HG03159 (cell line): ENCODE results near the gene ATOH8.

Experiments used
- ATAC-seq: cut with Tn5 transposase; IDR thresholded peaks from one replicate; pipeline ENCODE4 v1.9.1; 2021; ENCODE audit warnings: mild to moderate bottlenecking, moderate library complexity; ENCODE audit not compliant: unreplicated experiment

ATOH8 gene

GRCh38 chr2:85753035-85753524 lies 711 bp upstream of the ATOH8 start:
- ATAC-seq = no peak

GRCh38 chr2:85754313-85755095 lies 713 bp downstream of the ATOH8 start:
- ATAC-seq = no peak

- no peak for ATAC-seq
These were observed 1.6 kb downstream of the ATOH8 start for GRCh38 chr2:85755122-85756027.

- ATAC-seq = no peak
These were observed 2.4 kb downstream of the ATOH8 start for GRCh38 chr2:85756195-85756594.

DNA sequence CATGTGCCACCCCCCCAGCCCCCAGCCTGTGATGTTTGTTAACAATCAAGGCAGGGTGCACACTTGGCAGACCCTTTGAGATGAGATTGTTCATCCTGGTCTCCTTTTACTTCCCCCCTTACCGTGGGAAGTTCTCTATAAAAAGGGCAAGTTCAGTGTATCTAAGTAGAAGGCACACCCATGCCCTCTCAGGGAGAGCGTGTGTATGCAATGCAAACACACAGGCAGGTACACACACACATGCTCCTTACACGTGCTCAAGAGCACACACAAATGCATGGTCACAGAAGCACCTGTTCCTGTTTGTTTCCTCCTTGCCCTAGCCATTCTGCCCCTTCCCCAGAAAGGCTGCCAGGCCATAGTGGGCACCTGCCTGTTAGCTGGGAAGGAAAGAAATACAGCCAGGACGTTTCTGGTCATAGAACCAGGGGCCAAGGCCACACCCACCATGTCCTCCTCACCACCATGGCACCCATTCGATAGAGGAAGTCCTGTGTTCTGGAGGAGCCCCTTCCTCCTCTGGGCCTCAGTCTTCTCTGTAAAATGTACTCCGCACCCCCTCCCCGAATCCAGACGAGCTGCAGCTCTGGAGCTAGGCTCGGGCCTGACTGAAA lies 3.1 kb downstream of the ATOH8 start:
- no peak for ATAC-seq

GRCh38 chr2:85757860-85758259 lies 4.1 kb downstream of the ATOH8 start:
- no peak for ATAC-seq

DNA sequence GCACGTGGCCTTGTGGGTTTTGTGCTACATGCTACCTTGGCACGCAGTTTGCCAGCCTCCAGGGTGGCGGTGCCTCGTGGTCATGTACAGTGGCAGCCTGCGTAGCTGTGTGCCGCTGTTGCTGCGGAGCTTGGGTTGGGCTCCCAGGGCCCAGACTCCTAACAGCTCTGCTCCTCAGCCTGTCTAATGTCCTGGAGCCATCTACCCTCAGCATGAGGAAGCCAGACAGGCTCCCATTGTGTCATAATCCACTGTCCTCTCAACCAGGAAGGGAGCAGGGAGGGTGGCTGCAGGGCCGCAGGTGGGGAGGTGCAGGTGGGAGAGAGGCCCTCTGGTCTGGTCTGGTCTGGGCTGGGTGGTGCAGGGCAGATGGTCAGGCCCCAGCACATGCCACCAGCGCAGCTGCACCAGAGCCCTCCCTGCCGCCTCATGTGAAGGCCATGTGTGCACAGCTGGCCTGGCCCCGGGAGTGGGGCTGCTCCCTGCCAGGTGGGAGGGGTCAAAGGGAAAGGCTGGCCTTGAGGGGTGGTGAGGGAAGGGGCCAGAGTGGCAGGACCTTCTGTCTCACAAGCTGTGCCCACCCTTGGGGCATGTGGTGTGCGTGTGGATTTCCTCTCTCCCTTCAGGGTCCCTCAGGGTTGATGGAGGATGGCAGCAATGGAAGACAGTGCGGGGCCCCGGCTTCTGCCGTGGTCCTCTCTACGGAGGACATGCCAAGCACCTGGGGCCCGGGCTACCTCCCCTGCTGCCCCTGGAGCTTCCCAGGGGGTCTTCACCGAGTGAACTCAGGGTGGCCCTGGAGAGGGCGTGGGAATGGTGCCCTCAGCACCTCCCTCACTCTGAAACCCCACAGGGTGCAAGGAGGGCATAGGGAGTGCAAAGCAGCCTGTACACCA lies 4.8 kb downstream of the ATOH8 start:
- ATAC-seq = no peak

DNA sequence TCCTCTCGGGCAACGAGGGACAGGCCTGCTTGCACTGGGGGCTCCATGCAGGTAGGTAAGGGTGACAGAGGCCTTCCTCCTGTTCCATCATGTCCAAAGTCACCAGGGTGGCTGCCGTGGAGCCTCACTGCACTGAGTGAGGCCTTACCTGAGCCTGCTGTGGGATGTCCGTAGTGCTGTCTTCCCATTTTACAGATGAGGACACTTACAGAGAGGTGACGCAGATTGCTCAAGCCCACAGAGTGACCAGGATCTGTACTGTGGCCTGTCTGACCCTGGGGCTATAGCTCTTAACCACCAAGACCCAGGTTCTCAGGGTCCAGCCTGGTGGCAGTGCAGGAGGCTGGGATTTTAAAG lies 5.4 kb downstream of the ATOH8 start:
- no peak for ATAC-seq

DNA sequence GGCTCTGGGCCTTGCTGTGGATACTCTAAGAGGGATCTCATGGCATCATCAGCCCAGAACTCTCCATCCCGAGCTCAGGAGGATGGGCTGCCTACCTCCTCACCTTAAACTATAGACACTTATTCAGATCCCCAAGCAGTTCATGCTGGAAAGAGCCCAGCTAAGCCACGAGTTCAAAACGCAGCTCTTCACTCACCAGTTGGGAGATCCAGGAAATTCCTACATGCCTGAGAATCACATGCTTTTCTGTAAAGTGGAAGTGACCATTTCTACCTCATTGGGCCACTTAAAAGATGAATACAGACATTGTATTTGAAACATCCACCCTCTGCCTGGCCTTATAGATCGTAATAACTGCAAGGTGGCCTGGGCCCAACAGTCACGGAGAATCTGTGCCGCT lies 6.6 kb downstream of the ATOH8 start:
- ATAC-seq = no peak

GRCh38 chr2:85760872-85761271 lies 7.1 kb downstream of the ATOH8 start:
- ATAC-seq = no peak

- no peak for ATAC-seq
These were observed 7.7 kb downstream of the ATOH8 start for GRCh38 chr2:85761512-85761944.

DNA sequence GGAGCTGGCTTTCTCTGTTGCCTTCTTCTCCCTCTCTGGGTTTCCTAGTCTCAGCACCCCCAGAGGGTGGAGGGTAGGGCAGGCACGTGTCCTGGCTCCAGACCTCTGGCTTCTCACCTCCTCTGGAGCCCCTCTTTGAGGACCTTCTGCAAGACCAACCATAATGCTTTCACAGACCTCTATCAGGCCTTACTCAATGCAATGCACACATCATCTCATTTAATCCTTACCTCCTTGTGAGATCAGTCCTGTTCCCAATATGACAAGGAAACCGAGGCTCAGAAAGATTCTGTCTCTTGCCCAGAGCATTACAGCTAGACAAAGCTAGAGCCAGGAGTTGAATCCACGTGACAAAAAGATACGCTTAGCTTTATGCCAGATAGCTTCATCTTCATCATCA lies 8.2 kb downstream of the ATOH8 start:
- no peak for ATAC-seq

DNA sequence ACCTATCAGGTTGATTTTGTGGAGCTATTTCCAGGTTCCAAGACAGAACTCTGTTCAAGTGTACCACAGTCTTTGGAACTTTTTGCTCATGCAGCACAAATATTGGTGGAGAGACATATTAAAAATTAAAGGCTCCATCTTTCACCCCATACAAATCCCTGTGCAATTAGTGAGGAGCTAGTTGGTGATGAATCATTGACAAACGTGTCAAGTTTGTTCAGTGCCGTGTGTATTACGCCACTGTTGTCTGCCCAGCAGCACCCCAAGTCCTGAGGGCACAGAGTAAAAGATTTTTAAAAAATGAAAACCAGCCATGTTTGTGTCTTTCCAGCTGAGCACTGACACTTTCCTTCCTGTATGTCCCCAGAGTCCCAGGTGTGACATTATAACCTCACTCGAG lies 9.3 kb downstream of the ATOH8 start:
- no peak for ATAC-seq

DNA sequence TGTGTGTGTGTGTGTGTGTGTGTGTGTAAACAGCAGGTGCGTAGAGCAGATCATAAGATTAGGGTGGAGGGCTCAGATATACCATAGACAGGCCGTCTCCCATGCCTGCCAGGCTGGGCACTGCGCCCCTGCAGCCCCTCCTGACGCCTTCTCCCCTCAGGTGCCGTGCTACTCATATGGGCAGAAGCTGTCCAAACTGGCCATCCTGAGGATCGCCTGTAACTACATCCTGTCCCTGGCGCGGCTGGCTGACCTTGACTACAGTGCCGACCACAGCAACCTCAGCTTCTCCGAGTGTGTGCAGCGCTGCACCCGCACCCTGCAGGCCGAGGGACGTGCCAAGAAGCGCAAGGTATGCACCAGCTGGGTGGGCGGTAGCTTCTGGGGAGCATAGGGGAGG lies 10.0 kb downstream of the ATOH8 start:
- no peak for ATAC-seq

DNA sequence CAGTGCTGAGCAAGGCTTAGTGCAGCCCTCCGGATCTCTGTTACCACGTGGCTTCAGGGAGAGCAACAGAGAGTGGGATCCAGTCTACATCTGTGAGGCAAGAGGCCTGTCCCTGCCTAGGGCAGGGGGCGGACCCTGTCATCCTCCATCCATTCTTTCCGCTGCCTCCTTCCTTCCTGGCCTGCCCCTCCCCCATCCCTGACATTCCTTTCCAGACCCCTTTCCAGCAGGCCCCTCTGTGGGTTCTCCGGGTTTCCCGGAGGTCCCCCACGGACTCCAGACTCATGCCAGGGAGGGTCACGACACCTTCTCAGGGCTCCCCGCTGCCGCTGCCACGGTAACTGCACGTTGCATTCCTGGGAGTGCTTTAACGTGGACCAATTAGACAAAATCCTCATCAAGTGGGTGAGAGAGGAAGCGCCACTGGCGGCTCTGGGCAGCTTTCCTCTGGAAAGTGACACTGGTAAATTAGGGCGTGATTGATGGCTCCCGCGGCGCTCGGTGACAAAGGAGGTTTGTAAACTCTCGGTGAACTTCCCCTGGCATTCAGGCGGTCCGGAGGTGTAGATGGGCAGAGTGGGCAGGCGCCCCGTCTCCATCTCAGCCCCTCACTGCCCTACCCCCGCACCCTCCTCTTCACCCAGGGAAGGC lies 11.4 kb downstream of the ATOH8 start:
- no peak for ATAC-seq

DNA sequence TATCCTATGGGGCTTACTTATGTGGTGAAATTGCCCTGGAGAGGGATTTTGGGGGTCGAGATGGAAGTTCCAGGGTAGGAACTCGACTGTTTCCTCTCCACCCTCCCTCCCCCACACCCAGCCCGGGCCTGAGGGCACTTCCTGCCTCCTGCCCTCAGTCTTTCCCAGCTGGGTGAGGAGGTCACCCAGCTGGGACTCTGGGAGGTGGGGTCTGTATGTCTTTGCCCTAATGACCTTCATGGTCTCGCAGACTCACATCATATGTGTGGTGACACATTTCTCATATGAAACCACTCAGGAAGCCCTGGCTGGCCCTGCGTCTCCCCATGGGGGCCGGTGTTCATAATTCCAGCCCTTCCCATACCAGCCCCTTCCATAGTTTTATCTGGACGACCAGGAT lies 12.4 kb downstream of the ATOH8 start:
- no peak for ATAC-seq

- ATAC-seq = no peak
These were observed 14.2 kb downstream of the ATOH8 start for GRCh38 chr2:85767803-85768665.

- ATAC-seq = no peak
These were observed 14.9 kb downstream of the ATOH8 start for GRCh38 chr2:85768713-85769112.
